ENCODE measurements around the gene INAFM1.

Gene INAFM1

DNA sequence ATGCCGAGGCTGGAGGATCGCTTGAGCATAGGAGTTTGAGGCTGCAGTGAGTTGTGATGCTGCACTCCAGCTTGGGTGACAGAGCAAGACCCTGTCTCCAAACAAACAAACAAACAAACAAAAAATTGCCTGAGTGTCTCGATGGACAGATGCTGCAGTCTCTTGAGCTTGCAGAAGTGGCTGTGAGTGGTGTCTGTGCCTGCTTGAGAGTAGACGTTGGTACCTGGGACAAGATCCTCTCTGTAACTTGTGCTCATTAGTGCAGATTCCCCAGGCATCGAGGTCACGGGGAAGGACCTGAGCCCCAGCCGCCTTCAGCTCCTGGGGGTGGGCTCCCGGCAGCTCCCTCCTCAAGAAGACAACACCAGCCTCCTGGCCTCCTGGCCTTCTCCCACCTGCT, 48.7 kb downstream of the INAFM1 start (continued):
- TF ChIP-seq ZNF121 (tag by site-specific recombination; IDR thresholded peaks at IDR 0.05) (no peak), PATZ1 (tag by site-specific recombination; IDR thresholded peaks at IDR 0.05) (no peak)

DNA sequence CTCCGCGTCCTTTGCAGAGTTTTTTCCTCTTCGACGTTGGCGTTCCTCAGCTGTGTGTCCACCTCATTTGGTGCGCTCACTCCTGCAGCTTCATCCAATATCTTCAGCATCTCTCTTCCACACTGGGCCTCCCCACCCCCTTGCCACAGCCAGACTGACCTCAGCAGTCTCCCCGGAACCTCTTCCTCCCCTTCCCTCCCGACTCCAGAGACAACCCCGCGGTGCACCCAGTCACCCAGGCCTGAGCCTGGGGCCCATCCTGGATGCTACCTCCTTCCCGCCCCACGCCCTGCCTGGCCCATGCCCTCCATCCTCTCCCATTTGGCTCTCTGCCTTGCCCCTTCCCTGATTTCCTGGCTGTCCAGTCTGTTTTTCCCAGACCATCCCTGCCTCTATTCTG, 49.2 kb downstream of the INAFM1 start:
- H3K9me3 ChIP-seq (ENCODE audit: control insufficient read depth, insufficient read depth, low read depth, low read length), result no peaks in the 10 kb centered on the region
- no peaks in the 10 kb centered on the region for H3K4me1 ChIP-seq (ENCODE audit: control insufficient read depth, insufficient read depth, low read length)
- H3K27ac ChIP-seq (ENCODE audit: extremely low read depth, low read depth, low read length), result no peak overlapping the region
- ChIA-PET POLR2A (interaction anchor here (1.2 kb wide), 1 partner anchor 25 kb away, joined by 5 read pairs; the partner anchor contains the start of gene DHX34), CTCF (interaction anchor here (0.7 to 1.6 kb wide), 3 partner anchors 25 to 68 kb away, joined by 3 to 8 read pairs (median 3); partner anchors contain the start of gene DHX34)
- no peak overlapping the region for H3K4me3 ChIP-seq (ENCODE audit: low read depth, low read length)
- TF ChIP-seq ZNF621 (tag by site-specific recombination; IDR thresholded peaks at IDR 0.05) (no peak), ZNF10 (tag by site-specific recombination; IDR thresholded peaks at IDR 0.05) (no peak), ZFP41 (tag by site-specific recombination; IDR thresholded peaks at IDR 0.05; ENCODE audit: borderline replicate concordance) (no peak), GLI4 (tag by site-specific recombination; IDR thresholded peaks at IDR 0.05) (no peak), ZNF670 (tag by site-specific recombination; IDR thresholded peaks at IDR 0.05; ENCODE audit: low read depth) (no peak), ZNF121 (tag by site-specific recombination; IDR thresholded peaks at IDR 0.05) (no peak), INSM2 (tag by site-specific recombination; IDR thresholded peaks at IDR 0.05) (no peak), IKZF3 (tag by site-specific recombination; IDR thresholded peaks at IDR 0.05) (no peak), ZNF560 (tag by site-specific recombination; IDR thresholded peaks at IDR 0.05; ENCODE audit: borderline replicate concordance) (no peak), ZNF510 (tag by site-specific recombination; IDR thresholded peaks at IDR 0.05; ENCODE audit: insufficient replicate concordance) (no peak), ZNF791 (tag by site-specific recombination; IDR thresholded peaks at IDR 0.05) (no peak)
- H3K36me3 ChIP-seq (ENCODE audit: control insufficient read depth in 2 of 2, insufficient read depth in 1 of 2, low read length in 2 of 2), result no peaks in the 10 kb centered on the region

DNA sequence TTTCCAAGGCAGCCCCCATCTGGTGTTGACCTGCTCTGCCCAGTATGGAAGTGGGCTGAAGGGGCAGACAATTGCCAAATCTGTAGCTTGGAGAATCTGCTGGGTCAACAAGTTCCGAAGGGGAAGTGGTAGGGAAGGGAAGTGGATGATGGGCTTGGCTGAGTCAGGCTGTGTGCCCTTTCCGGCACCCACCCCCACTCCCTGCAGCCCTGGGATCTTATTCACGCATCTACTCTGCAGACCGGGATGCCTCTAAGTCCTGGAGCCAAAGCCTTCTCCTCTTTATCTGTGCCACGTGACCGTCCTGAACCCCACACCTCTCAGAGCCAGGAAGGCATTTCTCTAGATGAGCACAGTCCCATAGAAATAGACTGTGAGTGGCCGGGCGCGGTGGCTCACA, 49.8 kb downstream of the INAFM1 start:
- no peak overlapping the region for H3K4me3 ChIP-seq (ENCODE audit: low read depth, low read length)
- CTCF ChIA-PET, result interaction anchor here (1.4 kb wide), 1 partner anchor 24 kb away, joined by 5 read pairs; the partner anchor contains the start of gene DHX34
- H3K36me3 ChIP-seq (ENCODE audit: control insufficient read depth in 2 of 2, insufficient read depth in 1 of 2, low read length in 2 of 2), result no peaks in the 10 kb centered on the region
- H3K4me1 ChIP-seq (ENCODE audit: control insufficient read depth, insufficient read depth, low read length), result no peaks in the 10 kb centered on the region
- H3K27ac ChIP-seq (ENCODE audit: extremely low read depth, low read depth, low read length), result no peak overlapping the region
- H3K9me3 ChIP-seq (ENCODE audit: control insufficient read depth, insufficient read depth, low read depth, low read length), result no peaks in the 10 kb centered on the region
- POLR2A ChIA-PET, result no interaction called here
- TF ChIP-seq INSM2 (tag by site-specific recombination; IDR thresholded peaks at IDR 0.05), result no peak
- no peak for TF ChIP-seq ZNF324 (tag by site-specific recombination; IDR thresholded peaks at IDR 0.05)
- no peak for TF ChIP-seq ZNF660 (tag by site-specific recombination; IDR thresholded peaks at IDR 0.05)
- TF ChIP-seq GLI2 (tag by site-specific recombination; IDR thresholded peaks at IDR 0.05; ENCODE audit: borderline replicate concordance, low read depth), result no peak
- TF ChIP-seq ZNF621 (tag by site-specific recombination; IDR thresholded peaks at IDR 0.05), result no peak
